Karpas-422 (cell line): ENCODE measurements around the gene ATRNL1. TPM values are rescaled to one million over a fixed set of nuclear protein-coding genes. Genes with fewer than 3 reads are reported as not detected.
"Not testable (repeated sequence)": the region's sequence is repeated elsewhere in the genome, so short reads cannot be mapped to it uniquely, and the experiment has no call there.

Experiments used
- DNase-seq: peaks from one replicate; pipeline ENCODE4 v3.0.0-alpha.2; 2015
- H2AFZ ChIP-seq: fragments of 200-600 bp; sonication (generic); 2 replicates; pipeline ENCODE4 v1.6.1; 2014; ENCODE audit warnings: antibody characterized with exemption, low read length, mixed read lengths
- H3K27ac ChIP-seq: fragments of 200-600 bp; sonication (generic); 2 replicates; pipeline ENCODE4 v1.5.1; 2014; ENCODE audit warnings: mild to moderate bottlenecking, low read length, moderate library complexity
- H3K27me3 ChIP-seq: fragments of 200-600 bp; sonication (generic); 2 replicates; pipeline ENCODE4 v1.6.1; 2014; ENCODE audit warnings: low read length, mixed read lengths
- H3K36me3 ChIP-seq: fragments of 200-600 bp; sonication (generic); 2 replicates; pipeline ENCODE4 v1.6.1; 2014; ENCODE audit warnings: low read length, mixed read lengths; ENCODE audit not compliant: insufficient read depth
- H3K4me1 ChIP-seq: fragments of 200-600 bp; sonication (generic); 2 replicates; pipeline ENCODE4 v1.6.1; 2014; ENCODE audit warnings: mild to moderate bottlenecking, low read length, mixed read lengths
- H3K4me2 ChIP-seq: fragments of 200-600 bp; sonication (generic); 2 replicates; pipeline ENCODE4 v1.6.1; 2014; ENCODE audit warnings: low read length, low read depth, mild to moderate bottlenecking; ENCODE audit not compliant: poor library complexity, severe bottlenecking
- H3K4me3 ChIP-seq: fragments of 200-600 bp; sonication (generic); 2 replicates; pipeline ENCODE4 v1.5.1; 2014; ENCODE audit warnings: mild to moderate bottlenecking, antibody characterized with exemption, low read length, mixed read lengths
- H3K79me2 ChIP-seq: fragments of 200-600 bp; sonication (generic); 2 replicates; pipeline ENCODE4 v1.6.1; 2014; ENCODE audit warnings: mild to moderate bottlenecking, low read length, mixed read lengths
- H3K9ac ChIP-seq: fragments of 200-600 bp; sonication (generic); 2 replicates; pipeline ENCODE4 v1.6.0; 2014; ENCODE audit warnings: low read length
- H3K9me2 ChIP-seq: fragments of 200-600 bp; sonication (generic), shearing (Covaris generic); replicated peaks from 2 replicates; pipeline ENCODE4 v1.6.0; 2014; ENCODE audit warnings: mild to moderate bottlenecking, low read length, moderate library complexity; ENCODE audit not compliant: insufficient read depth
- H3K9me3 ChIP-seq: fragments of 300-700, 200-600 bp; sonication (generic); 2 replicates; pipeline ENCODE4 v1.6.1; 2014; ENCODE audit warnings: low read length, mixed read lengths
- H4K20me1 ChIP-seq: fragments of 200-600 bp; sonication (generic); 2 replicates; pipeline ENCODE4 v1.6.1; 2014; ENCODE audit warnings: mild to moderate bottlenecking, antibody characterized with exemption, low read length, low read depth; ENCODE audit not compliant: insufficient read depth
- total RNA-seq: library from RNA; depleted of rRNA; stranded (reverse); fragments of >200 nt; shearing (Covaris generic); gene quantifications from 2 replicates; pipeline ENCODE4 v1.2.3, GENCODE V29; 2014; ENCODE audit warnings: low replicate concordance

ATRNL1 gene
- total RNA-seq, 1 experiment from 2014 or later, result not detected

- H3K9ac ChIP-seq, result no peak overlapping the region
- H4K20me1 ChIP-seq, result no peaks in the 10 kb centered on the region
- no peak overlapping the region for H3K4me3 ChIP-seq
- H3K79me2 ChIP-seq, result no peaks in the 10 kb centered on the region
- no peaks in the 10 kb centered on the region for H3K36me3 ChIP-seq
- no peak overlapping the region for H2AFZ ChIP-seq
- H3K27ac ChIP-seq, result no peak overlapping the region
- no peak overlapping the region for H3K4me2 ChIP-seq
- no peaks in the 10 kb centered on the region for H3K4me1 ChIP-seq
- H3K9me3 ChIP-seq, result no peaks in the 10 kb centered on the region
- no peaks in the 10 kb centered on the region for H3K9me2 ChIP-seq
- no peaks in the 10 kb centered on the region for H3K27me3 ChIP-seq
- no peak for DNase-seq
These were observed 708.8 kb downstream of the ATRNL1 start for GRCh38 chr10:115801992-115802391.

- H3K79me2 ChIP-seq, result no peaks in the 10 kb centered on the region
- no peak overlapping the region for H3K9ac ChIP-seq
- H2AFZ ChIP-seq, result no peak overlapping the region
- H3K4me1 ChIP-seq, result no peaks in the 10 kb centered on the region
- no peaks in the 10 kb centered on the region for H3K9me2 ChIP-seq
- no peak overlapping the region for H3K27ac ChIP-seq
- H3K9me3 ChIP-seq, result no peaks in the 10 kb centered on the region
- no peak overlapping the region for H3K4me2 ChIP-seq
- H3K27me3 ChIP-seq, result no peaks in the 10 kb centered on the region
- H4K20me1 ChIP-seq, result no peaks in the 10 kb centered on the region
- no peak overlapping the region for H3K4me3 ChIP-seq
- DNase-seq, result no peak
- H3K36me3 ChIP-seq, result no peaks in the 10 kb centered on the region
These were observed 709.7 kb downstream of the ATRNL1 start for GRCh38 chr10:115802911-115803310.

- no peak overlapping the region for H3K9ac ChIP-seq
- H3K79me2 ChIP-seq, result no peaks in the 10 kb centered on the region
- no peak overlapping the region for H3K4me3 ChIP-seq
- no peak for DNase-seq
- no peaks in the 10 kb centered on the region for H3K9me2 ChIP-seq
- H3K27ac ChIP-seq, result no peak overlapping the region
- no peak overlapping the region for H2AFZ ChIP-seq
- H4K20me1 ChIP-seq, result no peaks in the 10 kb centered on the region
- no peaks in the 10 kb centered on the region for H3K27me3 ChIP-seq
- no peaks in the 10 kb centered on the region for H3K9me3 ChIP-seq
- no peaks in the 10 kb centered on the region for H3K36me3 ChIP-seq
- no peaks in the 10 kb centered on the region for H3K4me1 ChIP-seq
- no peak overlapping the region for H3K4me2 ChIP-seq
These were observed 721.4 kb downstream of the ATRNL1 start for GRCh38 chr10:115814542-115814941.

- no peak overlapping the region for H3K27ac ChIP-seq
These were observed 724.8 kb downstream of the ATRNL1 start for GRCh38 chr10:115818012-115818411.

GRCh38 chr10:115826396-115826795 is 733.2 kb downstream of the ATRNL1 start:
- H3K4me3 ChIP-seq, result no peak overlapping the region
- H3K9me2 ChIP-seq, result no peaks in the 10 kb centered on the region
- H3K27me3 ChIP-seq, result no peaks in the 10 kb centered on the region
- H3K79me2 ChIP-seq, result no peaks in the 10 kb centered on the region
- H3K36me3 ChIP-seq, result no peaks in the 10 kb centered on the region
- no peak overlapping the region for H3K4me2 ChIP-seq
- H2AFZ ChIP-seq, result no peak overlapping the region
- H3K9ac ChIP-seq, result no peak overlapping the region
- H3K9me3 ChIP-seq, result no peaks in the 10 kb centered on the region
- H3K4me1 ChIP-seq, result no peaks in the 10 kb centered on the region
- H4K20me1 ChIP-seq, result no peaks in the 10 kb centered on the region
- no peak for DNase-seq
- no peak overlapping the region for H3K27ac ChIP-seq

More at GRCh38 chr10:115818012-115818411, 724.8 kb downstream of the ATRNL1 start:
- H3K27me3 ChIP-seq, result no peaks in the 10 kb centered on the region
- no peak overlapping the region for H3K4me3 ChIP-seq
- no peaks in the 10 kb centered on the region for H3K9me3 ChIP-seq
- H4K20me1 ChIP-seq, result no peaks in the 10 kb centered on the region
- DNase-seq, result no peak
- no peaks in the 10 kb centered on the region for H3K36me3 ChIP-seq
- H3K9me2 ChIP-seq, result no peaks in the 10 kb centered on the region
- H3K4me2 ChIP-seq, result no peak overlapping the region
- H2AFZ ChIP-seq, result no peak overlapping the region
- no peak overlapping the region for H3K9ac ChIP-seq
- no peaks in the 10 kb centered on the region for H3K79me2 ChIP-seq
- no peaks in the 10 kb centered on the region for H3K4me1 ChIP-seq

GRCh38 chr10:115827231-115828009 is 734.3 kb downstream of the ATRNL1 start:
- H3K27ac ChIP-seq, result no peak overlapping the region
- no peaks in the 10 kb centered on the region for H3K36me3 ChIP-seq
- no peak for DNase-seq
- H4K20me1 ChIP-seq, result no peaks in the 10 kb centered on the region
- no peak overlapping the region for H2AFZ ChIP-seq
- H3K9me3 ChIP-seq, result no peaks in the 10 kb centered on the region
- H3K9ac ChIP-seq, result no peak overlapping the region
- no peaks in the 10 kb centered on the region for H3K4me1 ChIP-seq
- H3K4me2 ChIP-seq, result no peak overlapping the region
- no peaks in the 10 kb centered on the region for H3K9me2 ChIP-seq
- H3K27me3 ChIP-seq, result no peaks in the 10 kb centered on the region
- H3K4me3 ChIP-seq, result no peak overlapping the region
- H3K79me2 ChIP-seq, result no peaks in the 10 kb centered on the region

- H4K20me1 ChIP-seq, H3K4me2 ChIP-seq, H2AFZ ChIP-seq, H3K9me2 ChIP-seq, H3K79me2 ChIP-seq, H3K9ac ChIP-seq, H3K9me3 ChIP-seq, DNase-seq, H3K27me3 ChIP-seq, H3K36me3 ChIP-seq, H3K4me1 ChIP-seq, H3K27ac ChIP-seq, H3K4me3 ChIP-seq: not testable (repeated sequence)
These were observed 735.0 kb downstream of the ATRNL1 start for GRCh38 chr10:115828182-115828581.

GRCh38 chr10:115829521-115830205 is 736.5 kb downstream of the ATRNL1 start:
- H2AFZ ChIP-seq, result no peak overlapping the region
- DNase-seq, result no peak
- H3K4me2 ChIP-seq, result no peak overlapping the region
- H3K4me1 ChIP-seq, result no peaks in the 10 kb centered on the region
- H3K27me3 ChIP-seq, result no peaks in the 10 kb centered on the region
- H3K4me3 ChIP-seq, result no peak overlapping the region
- H3K9me3 ChIP-seq, result no peaks in the 10 kb centered on the region
- H3K27ac ChIP-seq, result no peak overlapping the region
- no peaks in the 10 kb centered on the region for H3K36me3 ChIP-seq
- H3K9ac ChIP-seq, result no peak overlapping the region
- no peaks in the 10 kb centered on the region for H4K20me1 ChIP-seq
- no peaks in the 10 kb centered on the region for H3K9me2 ChIP-seq
- no peaks in the 10 kb centered on the region for H3K79me2 ChIP-seq
